GM18868 (cell line): Measurements from ENCODE around the gene GLT8D1.

ENCODE experiments used
- ATAC-seq: cut with Tn5 transposase; IDR thresholded peaks from one replicate; pipeline ENCODE4 v1.9.1; 2021; ENCODE audit warnings: mild to moderate bottlenecking, moderate library complexity; ENCODE audit not compliant: unreplicated experiment

Gene GLT8D1

DNA sequence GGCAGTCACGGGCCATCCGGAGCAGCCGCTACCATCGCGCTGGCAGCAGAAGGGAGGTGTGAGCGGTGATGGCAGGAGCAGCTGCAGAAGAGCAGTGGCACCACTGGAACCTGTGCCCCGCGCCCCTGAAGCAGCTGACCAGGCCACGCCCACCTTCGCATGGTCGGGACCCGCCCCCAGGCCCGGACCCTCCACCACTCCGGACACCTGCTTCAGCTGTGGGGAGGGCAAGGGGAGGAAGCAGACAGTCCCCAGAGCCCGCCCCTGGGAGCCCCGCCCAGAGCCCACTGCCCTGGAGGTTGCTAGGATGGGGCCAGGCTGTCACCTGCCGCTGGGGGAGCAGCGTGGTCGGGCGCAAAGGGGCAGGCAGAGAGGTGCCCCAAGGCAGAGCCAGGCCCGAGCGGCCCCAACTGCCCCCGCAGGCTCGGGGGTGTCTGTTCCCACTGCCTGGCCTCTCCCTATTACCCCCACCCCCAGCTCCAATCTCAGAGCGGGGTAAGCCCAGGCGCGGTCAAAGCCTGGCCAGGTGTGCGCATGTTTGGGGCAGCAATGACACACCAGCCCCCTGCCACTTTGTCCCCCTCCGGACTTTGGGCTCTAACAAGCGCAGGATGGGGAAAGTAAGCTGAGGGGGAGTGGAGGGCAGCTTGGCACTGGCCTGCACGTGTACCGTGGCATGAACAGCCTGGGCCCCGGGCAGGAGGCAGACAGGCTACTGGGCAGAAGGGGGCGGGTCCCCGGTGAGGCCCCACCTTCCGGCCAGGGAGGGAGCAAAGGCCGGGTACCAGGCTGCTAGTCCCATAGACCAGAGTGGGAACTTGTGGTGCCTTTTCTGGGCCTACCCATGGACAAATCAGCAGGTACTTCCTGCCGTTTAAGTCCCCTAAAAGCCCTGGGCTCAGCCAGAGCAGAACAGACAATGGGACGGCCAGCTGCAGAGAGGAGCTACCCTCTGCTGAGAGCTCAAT, 9.0 kb upstream of the GLT8D1 start:
- no peak for ATAC-seq

DNA sequence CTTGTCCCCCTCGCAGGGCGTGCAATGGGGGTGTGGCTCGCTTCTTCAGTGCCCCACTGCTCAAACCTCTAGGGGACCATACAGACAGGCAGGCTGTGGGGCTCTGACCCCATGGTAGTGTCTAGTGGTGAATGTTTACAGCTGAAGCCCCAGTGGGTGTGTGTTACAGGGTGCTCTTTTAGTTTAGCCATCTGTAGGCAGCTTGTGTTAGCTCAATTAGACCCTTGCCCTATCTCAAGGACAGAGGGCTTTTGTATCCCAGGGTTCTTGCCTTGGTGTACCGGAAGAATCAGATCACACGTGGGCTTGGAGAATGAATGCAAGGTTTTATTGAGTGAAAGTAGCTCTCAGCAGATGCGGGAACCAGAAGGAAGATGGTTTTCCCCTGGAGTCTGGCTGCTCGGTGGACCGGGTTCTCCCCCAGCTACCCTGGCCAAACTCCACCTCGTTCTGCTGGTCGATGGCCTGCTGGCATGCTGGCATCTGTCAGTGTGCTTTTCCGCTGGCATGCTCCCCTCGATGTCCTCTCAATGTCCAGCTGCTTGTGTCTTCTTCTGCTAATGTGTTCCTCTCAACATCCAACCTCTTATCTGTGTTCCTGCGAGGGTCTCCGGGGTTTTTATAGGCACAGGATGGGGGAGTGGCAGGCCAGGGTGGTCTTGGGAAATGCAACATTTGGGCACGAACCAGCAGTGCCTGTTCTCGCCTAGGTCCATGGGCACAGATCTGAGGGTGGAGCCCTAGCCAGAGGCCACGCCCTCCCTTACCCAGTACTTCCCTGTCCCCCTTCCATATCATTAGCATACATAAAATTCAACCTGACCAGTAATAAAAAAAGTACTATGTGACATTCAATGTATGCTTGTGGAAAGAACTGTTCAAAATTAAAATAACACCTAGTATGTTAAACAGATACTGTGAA, 7.0 kb upstream of the GLT8D1 start:
- ATAC-seq: no peak

DNA sequence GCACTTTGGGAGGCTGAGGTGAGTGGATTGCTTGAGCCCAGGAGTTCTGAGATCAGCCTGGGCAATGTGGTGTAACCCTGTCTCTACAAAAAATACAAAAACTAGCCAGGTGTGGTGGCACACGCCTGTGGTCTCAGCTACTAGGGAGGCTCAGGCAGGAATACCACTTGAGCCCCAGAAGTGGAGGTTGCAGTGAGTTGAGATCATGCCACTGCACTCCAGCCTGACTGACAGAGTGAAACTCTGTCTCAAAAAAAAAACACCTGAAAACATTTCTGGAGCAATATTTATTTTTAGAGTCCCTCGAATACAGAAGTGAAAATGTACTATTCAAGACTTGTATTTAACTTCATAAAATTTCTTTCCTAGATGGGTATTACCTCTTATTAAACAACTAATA, 4.9 kb upstream of the GLT8D1 start:
- ATAC-seq: no peak

DNA sequence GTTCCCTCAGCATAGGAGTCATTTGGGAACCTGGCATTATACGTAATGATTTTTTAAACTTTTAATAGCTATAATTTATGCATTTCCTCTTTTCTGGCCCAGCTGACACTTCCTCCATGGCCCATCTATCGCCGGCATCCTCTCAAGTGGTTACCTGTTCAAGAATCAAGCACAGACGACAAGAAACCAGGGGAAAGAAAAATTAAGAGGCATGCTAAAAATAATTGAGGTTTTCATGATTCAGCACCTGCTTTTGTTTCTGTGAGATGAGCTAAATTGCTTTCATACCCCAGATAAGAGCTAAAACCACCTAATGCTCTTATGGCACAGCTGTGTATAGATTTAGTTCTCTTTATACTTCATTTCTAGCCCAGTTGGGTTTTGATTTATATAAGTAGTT, 2.0 kb upstream of the GLT8D1 start:
- ATAC-seq: no peak

GRCh38 chr3:52705438-52705687, 228 bp downstream of the GLT8D1 start:
- ATAC-seq: peak; percentile 31

DNA sequence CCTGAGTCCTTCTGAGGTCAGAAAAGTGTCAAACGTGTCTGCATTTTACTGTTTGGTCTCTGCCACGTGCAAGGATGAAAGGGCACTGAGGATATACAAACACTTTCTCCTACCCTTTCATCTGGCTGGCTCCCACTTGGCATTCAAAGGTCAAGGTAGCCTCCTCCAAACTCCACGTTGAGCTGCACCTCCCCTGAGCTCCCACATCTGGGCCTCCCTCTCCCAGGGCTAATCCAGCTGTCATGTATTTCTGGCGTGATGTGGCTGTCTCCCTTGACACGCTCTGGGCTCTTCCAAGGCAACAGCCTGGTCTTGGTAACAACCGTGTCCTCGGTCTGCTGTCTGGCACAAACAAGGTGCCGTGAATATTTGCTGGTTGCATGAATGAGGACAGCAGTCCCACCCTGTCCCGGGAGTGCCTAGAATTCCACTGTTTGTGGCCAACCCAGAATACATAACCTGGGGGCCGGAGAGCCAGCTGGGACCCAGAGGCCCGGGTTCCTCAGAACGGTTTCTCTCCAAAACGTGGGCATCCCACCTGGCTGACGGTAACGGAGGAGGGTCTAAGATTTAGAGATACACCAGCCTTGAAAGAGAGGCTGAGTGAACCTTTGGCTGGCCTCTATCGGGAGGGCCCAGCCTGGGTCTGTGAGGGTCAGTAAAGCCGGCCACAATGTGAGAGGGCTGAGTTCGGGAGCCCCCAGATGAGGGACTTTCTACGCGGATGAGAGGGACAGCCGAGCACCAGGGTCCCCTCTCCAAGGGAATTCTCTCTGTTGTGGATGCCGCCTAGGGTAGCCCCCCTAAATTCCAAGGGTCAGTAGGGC, 767 bp downstream of the GLT8D1 start:
- ATAC-seq: no peak

- ATAC-seq: no peak
Observed at GRCh38 chr3:52703341-52703740, 2.2 kb downstream of the GLT8D1 start.

- no peak for ATAC-seq
Observed at GRCh38 chr3:52697632-52697965, 8.0 kb downstream of the GLT8D1 start.

- ATAC-seq: no peak
Observed at GRCh38 chr3:52696830-52697631, 8.6 kb downstream of the GLT8D1 start.

- ATAC-seq: no peak
Observed at GRCh38 chr3:52695798-52696671, 9.6 kb downstream of the GLT8D1 start.

- no peak for ATAC-seq
Observed at GRCh38 chr3:52694528-52695189, 10.9 kb downstream of the GLT8D1 start.

GRCh38 chr3:52693071-52693470, 12.5 kb downstream of the GLT8D1 start:
- no peak for ATAC-seq

DNA sequence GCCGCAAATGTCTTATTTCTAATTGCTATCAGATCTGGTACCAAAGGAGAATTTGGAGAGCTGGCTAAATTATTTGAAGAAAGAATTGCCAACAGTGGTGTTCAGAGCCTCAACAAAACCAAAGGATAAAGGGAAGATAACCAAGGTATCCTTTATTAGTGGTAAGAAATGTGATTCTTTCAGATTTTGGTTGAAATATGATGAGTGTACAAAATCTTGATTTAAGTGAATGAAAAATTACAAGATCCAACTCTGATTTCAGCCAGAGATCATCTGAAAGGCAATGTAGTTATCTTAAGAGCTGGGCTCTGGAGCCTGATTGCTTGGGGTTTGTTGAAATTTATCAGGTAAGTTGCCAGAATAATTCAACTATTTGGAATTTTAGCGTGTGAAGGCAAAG, 15.0 kb downstream of the GLT8D1 start:
- no peak for ATAC-seq

DNA sequence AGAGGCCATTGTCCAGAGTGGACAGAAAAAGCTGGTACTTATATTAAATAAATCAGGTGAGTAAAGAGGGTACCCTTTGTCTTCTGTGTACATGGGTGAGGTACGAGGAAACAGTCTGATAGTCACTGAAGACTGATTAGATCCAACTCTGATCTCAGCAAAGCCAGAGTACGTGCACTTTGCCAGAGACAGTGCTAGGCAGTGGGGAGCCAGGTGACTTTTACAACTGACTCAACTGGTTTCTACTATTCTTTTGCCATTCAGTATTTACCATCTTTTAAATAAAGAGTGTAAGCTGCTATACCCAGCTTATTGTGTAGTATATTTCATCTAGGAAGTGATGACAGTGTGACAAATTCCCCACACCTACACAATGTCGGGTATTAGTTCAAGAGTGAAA, 16.4 kb downstream of the GLT8D1 start:
- no peak for ATAC-seq

DNA sequence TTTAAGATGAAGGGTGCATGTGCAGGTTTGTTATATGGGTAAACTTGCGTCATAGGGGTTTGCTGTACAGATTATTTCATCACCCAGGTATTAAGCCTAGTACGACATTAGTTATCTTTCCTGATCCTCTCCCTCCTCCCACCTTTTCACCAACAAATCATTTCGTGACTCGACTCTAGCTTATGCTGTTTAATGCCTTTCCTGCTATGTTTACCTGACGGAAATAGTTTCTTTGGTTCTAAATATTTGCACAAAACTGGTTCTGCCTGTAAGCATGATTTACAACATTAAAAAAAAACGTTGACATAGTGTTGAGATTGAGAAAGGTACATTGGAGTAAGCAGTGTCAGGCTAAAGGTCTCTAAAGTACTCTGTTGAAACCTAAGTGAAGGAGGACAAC, 17.3 kb downstream of the GLT8D1 start:
- no peak for ATAC-seq

DNA sequence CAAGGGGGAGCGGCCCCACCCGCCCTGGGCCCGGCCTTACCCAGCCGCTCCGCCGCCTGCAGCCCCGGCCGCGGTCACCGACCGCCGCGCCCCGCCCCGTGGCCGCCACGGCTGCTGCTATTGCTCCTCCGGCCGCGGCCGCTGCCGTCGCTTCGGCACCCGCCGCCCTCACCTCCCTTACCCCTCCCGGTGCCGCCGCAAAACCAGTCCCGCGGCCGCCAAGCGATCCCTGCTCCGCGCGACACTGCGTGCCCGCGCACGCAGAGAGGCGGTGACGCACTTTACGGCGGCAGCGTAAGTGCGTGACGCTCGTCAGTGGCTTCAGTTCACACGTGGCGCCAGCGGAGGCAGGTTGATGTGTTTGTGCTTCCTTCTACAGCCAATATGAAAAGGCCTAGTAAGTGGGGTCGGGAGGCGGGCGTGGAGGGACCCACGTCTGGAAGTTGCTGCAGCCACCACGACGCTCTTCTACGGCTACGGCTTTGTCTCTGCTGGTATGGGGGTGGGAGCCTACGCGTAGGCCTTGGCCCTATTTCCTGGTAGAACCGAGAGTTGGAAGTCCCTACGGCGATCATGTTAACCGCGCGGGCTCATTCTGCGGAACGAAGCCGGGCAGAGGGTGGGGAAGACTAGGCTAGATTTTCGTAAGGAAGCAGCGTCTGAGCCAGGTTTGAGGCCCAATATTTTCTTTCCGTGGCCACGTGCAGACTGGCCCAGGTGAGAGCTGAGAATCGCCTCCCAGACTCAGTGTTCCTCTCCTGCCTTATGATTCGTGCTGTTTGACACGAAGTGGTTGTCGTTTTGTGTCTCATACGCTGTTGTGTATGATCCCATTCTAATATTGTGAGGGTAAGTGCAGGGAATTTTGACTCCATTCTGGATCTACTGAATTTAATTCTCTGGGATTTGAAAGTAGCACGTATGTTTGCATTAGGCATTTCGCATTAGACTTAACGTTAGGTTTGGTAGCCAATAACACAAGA, 19.6 kb downstream of the GLT8D1 start, which contains the start of the genes GNL3 and PBRM1:
Gene GNL3, plus strand, starts transcription at position 324 of the 983 bp plus-strand sequence. Its CDS starts 61 bp downstream, at position 385.
Gene PBRM1, minus strand, starts transcription at position 205 of the 983 bp plus-strand sequence.
- peak; percentile 68 for ATAC-seq

DNA sequence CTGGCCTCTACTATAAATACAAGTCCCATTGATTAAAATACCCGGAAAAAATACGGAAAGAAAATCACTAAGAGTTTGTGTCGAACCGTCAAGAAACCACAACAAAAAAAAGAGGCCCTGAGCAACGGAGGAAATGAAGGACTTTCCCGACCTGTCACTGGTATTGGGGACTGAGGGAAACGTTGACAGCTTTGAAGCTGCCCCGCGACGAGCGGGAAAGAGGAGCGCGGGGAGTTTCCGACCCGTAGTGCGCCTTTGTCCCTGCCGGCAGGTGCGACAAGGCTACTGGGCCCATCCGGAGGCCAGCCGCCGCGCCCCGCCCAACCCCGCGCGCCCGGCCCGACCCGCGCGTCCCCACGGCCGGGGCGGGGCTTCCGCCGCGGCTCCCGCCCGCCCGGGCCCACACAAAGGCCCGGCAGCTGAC, 20.3 kb downstream of the GLT8D1 start:
- ATAC-seq: peak; percentile 76
